ENCODE data around the gene PIAS4.

The PIAS4 gene

GRCh38 chr19:4012092-4012974 is 4.8 kb downstream of the PIAS4 start:
- Histone ChIP-seq H3K36me3 (ENCODE audit: insufficient read depth, low read length) (peaks cover 78% of the 10 kb centered on the region), H2AFZ (ENCODE audit: low read depth, low read length) (no peak overlapping the region), H3K27me3 (ENCODE audit: insufficient read depth, low read length, poor library complexity) (no peaks in the 10 kb centered on the region), H3K27ac (ENCODE audit: low read length) (no peak overlapping the region), H3K9ac (ENCODE audit: low read depth, low read length) (no peak overlapping the region), H3K4me2 (ENCODE audit: insufficient read depth, low read length) (no peak overlapping the region), H3K4me3 (ENCODE audit: low read depth in 1 of 2, low read length in 2 of 2) (no peak overlapping the region), H3K9me3 (ENCODE audit: insufficient read depth, low read length, severe bottlenecking) (no peaks in the 10 kb centered on the region), H3K79me2 (ENCODE audit: insufficient read depth, low read length) (peaks cover 92% of the 10 kb centered on the region), H4K20me1 (ENCODE audit: insufficient read depth, low read length) (peaks cover 87% of the 10 kb centered on the region), H3K4me1 (ENCODE audit: insufficient read depth, low read length) (peaks cover 34% of the 10 kb centered on the region)
- DNase-seq (no peak), ATAC-seq (ENCODE audit: insufficient read depth, low read depth) (no peak)
- no peak for TF ChIP-seq EZH2 (IDR thresholded peaks at IDR 0.05; ENCODE audit: borderline replicate concordance, low read depth, low read length, severe bottlenecking)
- TF ChIP-seq CTCF (IDR thresholded peaks at IDR 0.05; ENCODE audit: borderline replicate concordance, extremely low read depth, low read length, poor library complexity, severe bottlenecking), result no peak

GRCh38 chr19:4012975-4013634 is 5.6 kb downstream of the PIAS4 start:
- H3K9me3 ChIP-seq (ENCODE audit: insufficient read depth, low read length, severe bottlenecking), result no peaks in the 10 kb centered on the region
- TF ChIP-seq EZH2 (IDR thresholded peaks at IDR 0.05; ENCODE audit: borderline replicate concordance, low read depth, low read length, severe bottlenecking) (no peak), CTCF (IDR thresholded peaks at IDR 0.05; ENCODE audit: borderline replicate concordance, extremely low read depth, low read length, poor library complexity, severe bottlenecking) (no peak)
- H3K4me2 ChIP-seq (ENCODE audit: insufficient read depth, low read length), result no peak overlapping the region

GRCh38 chr19:4013886-4014540 is 6.5 kb downstream of the PIAS4 start:
- H3K79me2 ChIP-seq (ENCODE audit: insufficient read depth, low read length), result peaks cover 92% of the 10 kb centered on the region
- H3K27ac ChIP-seq (ENCODE audit: low read length), result no peak overlapping the region
- H3K4me1 ChIP-seq (ENCODE audit: insufficient read depth, low read length), result peaks cover 25% of the 10 kb centered on the region
- no peak for TF ChIP-seq EZH2 (IDR thresholded peaks at IDR 0.05; ENCODE audit: borderline replicate concordance, low read depth, low read length, severe bottlenecking)
- TF ChIP-seq CTCF (IDR thresholded peaks at IDR 0.05; ENCODE audit: borderline replicate concordance, extremely low read depth, low read length, poor library complexity, severe bottlenecking), result no peak
- DNase-seq, result no peak
- H2AFZ ChIP-seq (ENCODE audit: low read depth, low read length), result no peak overlapping the region
- H3K9ac ChIP-seq (ENCODE audit: low read depth, low read length), result no peak overlapping the region
- no peak for ATAC-seq (ENCODE audit: insufficient read depth, low read depth)
- no peak overlapping the region for H3K4me3 ChIP-seq (ENCODE audit: low read depth in 1 of 2, low read length in 2 of 2)
- H3K36me3 ChIP-seq (ENCODE audit: insufficient read depth, low read length), result peaks cover 86% of the 10 kb centered on the region
- peaks cover 85% of the 10 kb centered on the region for H4K20me1 ChIP-seq (ENCODE audit: insufficient read depth, low read length)
- H3K27me3 ChIP-seq (ENCODE audit: insufficient read depth, low read length, poor library complexity), result no peaks in the 10 kb centered on the region
- no peak overlapping the region for H3K4me2 ChIP-seq (ENCODE audit: insufficient read depth, low read length)
- no peaks in the 10 kb centered on the region for H3K9me3 ChIP-seq (ENCODE audit: insufficient read depth, low read length, severe bottlenecking)

More at GRCh38 chr19:4012975-4013634, 5.6 kb downstream of the PIAS4 start:
- no peak overlapping the region for H3K9ac ChIP-seq (ENCODE audit: low read depth, low read length)
- peaks cover 86% of the 10 kb centered on the region for H4K20me1 ChIP-seq (ENCODE audit: insufficient read depth, low read length)
- no peaks in the 10 kb centered on the region for H3K27me3 ChIP-seq (ENCODE audit: insufficient read depth, low read length, poor library complexity)
- peaks cover 80% of the 10 kb centered on the region for H3K36me3 ChIP-seq (ENCODE audit: insufficient read depth, low read length)
- H3K27ac ChIP-seq (ENCODE audit: low read length), result no peak overlapping the region
- H3K79me2 ChIP-seq (ENCODE audit: insufficient read depth, low read length), result peaks cover 92% of the 10 kb centered on the region
- peaks cover 34% of the 10 kb centered on the region for H3K4me1 ChIP-seq (ENCODE audit: insufficient read depth, low read length)
- no peak overlapping the region for H2AFZ ChIP-seq (ENCODE audit: low read depth, low read length)
- H3K4me3 ChIP-seq (ENCODE audit: low read depth in 1 of 2, low read length in 2 of 2), result no peak overlapping the region
- DNase-seq (no peak), ATAC-seq (ENCODE audit: insufficient read depth, low read depth) (no peak)
